ENCODE data around the gene NRP1. TPM values are rescaled to one million over a fixed set of nuclear protein-coding genes. Genes with fewer than 3 reads are reported as not detected.
A peak's percentile ranks its signal among the peaks of the same experiment; 100 is the strongest.

The NRP1 gene
- total and polyA plus RNA-seq, 12 donors = 45.3 to 229 (median 157) TPM

- no peak for ATAC-seq
- H3K27ac ChIP-seq = peak overlapping the region in 3 of 10 donors; percentile 15 to 60 (median 23)
- DNase-seq = no peak
- peaks cover 18 to 85% (median 56%) of the 10 kb centered on the region in 9 donors for H3K4me1 ChIP-seq
- intact Hi-C loops (cut with DNase I) = no loop called here
- H3K36me3 ChIP-seq = peaks cover 0 to 73% (median 8%) of the 10 kb centered on the region in 9 donors
- 94 to 97% methylated on average over 2 of the region's 2 CpGs for WGBS, 2 donors
- H3K9me3 ChIP-seq = no peaks in the 10 kb centered on the region
- TF ChIP-seq CTCF (IDR thresholded peaks at IDR 0.05) = no peak
- H3K27me3 ChIP-seq = no peaks in the 10 kb centered on the region
- H3K4me3 ChIP-seq = no peak overlapping the region
Measured at GRCh38 chr10:33239257-33239656, 95.2 kb downstream of the NRP1 start.

- H3K27ac ChIP-seq = peak overlapping the region in 3 of 10 donors; percentile 2 to 60 (median 23)
- no peak for DNase-seq
- peaks cover 0 to 71% (median 8%) of the 10 kb centered on the region in 9 donors for H3K36me3 ChIP-seq
- ATAC-seq = no peak
- peaks cover 23 to 85% (median 61%) of the 10 kb centered on the region in 9 donors for H3K4me1 ChIP-seq
- 93 to 96% methylated on average over 3 of the region's 3 CpGs for WGBS, 2 donors
- no peak overlapping the region for H3K4me3 ChIP-seq
- intact Hi-C loops (cut with DNase I) = no loop called here
- H3K9me3 ChIP-seq = no peaks in the 10 kb centered on the region
- no peak for TF ChIP-seq CTCF (IDR thresholded peaks at IDR 0.05)
- no peaks in the 10 kb centered on the region for H3K27me3 ChIP-seq
Measured at GRCh38 chr10:33238643-33239042, 95.8 kb downstream of the NRP1 start.

GRCh38 chr10:33237736-33238624 lies 96.5 kb downstream of the NRP1 start:
- Histone ChIP-seq H3K27me3 (no peaks in the 10 kb centered on the region), H3K36me3 (peaks cover 0 to 67% (median 8%) of the 10 kb centered on the region in 9 donors), H3K4me1 (peaks cover 29 to 86% (median 67%) of the 10 kb centered on the region in 9 donors), H3K27ac (peak overlapping the region in 4 of 10 donors; percentile 1 to 48 (median 12)), H3K9me3 (no peaks in the 10 kb centered on the region), H3K4me3 (no peak overlapping the region)
- no peak for DNase-seq
- no peak for TF ChIP-seq CTCF (IDR thresholded peaks at IDR 0.05)
- intact Hi-C loops (cut with DNase I) = no loop called here
- WGBS, 2 donors = 74% methylated on average over 8 of the region's 8 CpGs
- ATAC-seq = no peak

GRCh38 chr10:33236916-33237315 lies 97.6 kb downstream of the NRP1 start:
- H3K9me3 ChIP-seq = no peaks in the 10 kb centered on the region
- H3K27ac ChIP-seq = peak overlapping the region in 6 of 10 donors; percentile 31 to 82 (median 74)
- intact Hi-C loops (cut with DNase I) = no loop called here
- no peaks in the 10 kb centered on the region for H3K27me3 ChIP-seq
- ATAC-seq (no peak), DNase-seq (no peak)
- no peak overlapping the region for H3K4me3 ChIP-seq
- no peak for TF ChIP-seq CTCF (IDR thresholded peaks at IDR 0.05)
- peaks cover 0 to 67% (median 8%) of the 10 kb centered on the region in 9 donors for H3K36me3 ChIP-seq
- WGBS, 2 donors = 62 to 71% methylated on average over 6 of the region's 6 CpGs
- peaks cover 29 to 88% (median 67%) of the 10 kb centered on the region in 9 donors for H3K4me1 ChIP-seq
